Measurements from ENCODE around the gene IMPACT.

The IMPACT gene

GRCh38 chr18:24426398-24427294 is at the start of gene IMPACT:
IMPACT (plus strand) TSS chr18:24426670; CDS start chr18:24426757, 87 bp downstream.
- DNase-seq = peak; percentile 93

GRCh38 chr18:24378598-24378997 is 47.9 kb upstream of the IMPACT start:
- no peak for DNase-seq

GRCh38 chr18:24380163-24380747 is 46.2 kb upstream of the IMPACT start:
- no peak for DNase-seq

GRCh38 chr18:24381126-24381525 is 45.3 kb upstream of the IMPACT start:
- DNase-seq = no peak

GRCh38 chr18:24386681-24387080 is 39.8 kb upstream of the IMPACT start:
- no peak for DNase-seq

- DNase-seq = no peak
Measured at GRCh38 chr18:24388957-24389356, 37.5 kb upstream of the IMPACT start.

- no peak for DNase-seq
Measured at GRCh38 chr18:24395049-24395795, 31.2 kb upstream of the IMPACT start.

GRCh38 chr18:24396082-24396633 is 30.3 kb upstream of the IMPACT start:
- DNase-seq = no peak

- peak; percentile 76 for DNase-seq
Measured at GRCh38 chr18:24397131-24397693, 29.3 kb upstream of the IMPACT start.

- DNase-seq = peak; percentile 97
Measured at GRCh38 chr18:24397694-24398368, 28.6 kb upstream of the IMPACT start, which contains the start of gene OSBPL1A. OSBPL1A (minus strand) TSS chr18:24397824; CDS start chr18:24377533, 20,291 bp downstream.

- no peak for DNase-seq
Measured at GRCh38 chr18:24398540-24398939, 27.9 kb upstream of the IMPACT start.

- DNase-seq = no peak
Measured at GRCh38 chr18:24400587-24400986, 25.9 kb upstream of the IMPACT start.

GRCh38 chr18:24402209-24402785 is 24.2 kb upstream of the IMPACT start:
- DNase-seq = no peak

GRCh38 chr18:24403076-24403475 is 23.4 kb upstream of the IMPACT start:
- DNase-seq = no peak

- no peak for DNase-seq
Measured at GRCh38 chr18:24404591-24404990, 21.9 kb upstream of the IMPACT start.

GRCh38 chr18:24408496-24408895 is 18.0 kb upstream of the IMPACT start:
- no peak for DNase-seq

GRCh38 chr18:24413148-24413547 is 13.3 kb upstream of the IMPACT start:
- DNase-seq = no peak

- DNase-seq = no peak
Measured at GRCh38 chr18:24414349-24415003, 12.0 kb upstream of the IMPACT start.

GRCh38 chr18:24417480-24417879 is 9.0 kb upstream of the IMPACT start:
- DNase-seq = no peak

GRCh38 chr18:24420551-24420950 is 5.9 kb upstream of the IMPACT start:
- no peak for DNase-seq

GRCh38 chr18:24421831-24422230 is 4.6 kb upstream of the IMPACT start:
- DNase-seq = no peak
